Measurements from ENCODE around the gene AASDH. TPM values are rescaled to one million over a fixed set of nuclear protein-coding genes. Genes with fewer than 3 reads are reported as not detected.

Gene AASDH
- total and polyA plus RNA-seq, 2 of the 13 experiments (the other 11 are each of a cell fraction or from before 2014, with no cell fraction given): 12.6 to 14.1 TPM

GRCh38 chr4:56434599-56435139, 47.4 kb upstream of the AASDH start (continued):
- no peak for TF ChIP-seq FOXP4 (CRISPR knock-in tag; IDR thresholded peaks at IDR 0.05)
- peak; percentile 7; the same call in 1 of the 2 replicates for TF ChIP-seq HDAC2 (CRISPR knock-in tag; IDR thresholded peaks at IDR 0.05)
- no peak for TF ChIP-seq ZNF431 (CRISPR knock-in tag; IDR thresholded peaks at IDR 0.05; ENCODE audit: borderline replicate concordance, low read depth)
- TF ChIP-seq RAD51 (IDR thresholded peaks at IDR 0.05; ENCODE audit: borderline replicate concordance): no peak
- no peak for TF ChIP-seq ZNF572 (CRISPR knock-in tag; IDR thresholded peaks at IDR 0.05)
- TF ChIP-seq ZNF234 (CRISPR knock-in tag; conservative IDR thresholded peaks at IDR 0.05): no peak
- 0 out of 4 replicates have a peak, but pooled peaks of 1 of the 2 experiments have one; percentile 29 for TF ChIP-seq REST (IDR thresholded peaks at IDR 0.05; ENCODE audit: borderline replicate concordance in 1 of 2, low read depth in 1 of 2, low read length in 2 of 2)
- no peak for TF ChIP-seq SPEN (CRISPR knock-in tag; IDR thresholded peaks at IDR 0.05; ENCODE audit: low read depth)
- 0 out of 2 replicates have a peak, but pooled peaks have one; percentile 7 for TF ChIP-seq ZNF281 (CRISPR knock-in tag; IDR thresholded peaks at IDR 0.05; ENCODE audit: borderline replicate concordance)
- TF ChIP-seq PBX2 (CRISPR knock-in tag; IDR thresholded peaks at IDR 0.05): no peak
- TF ChIP-seq ZNF784 (CRISPR knock-in tag; IDR thresholded peaks at IDR 0.05; ENCODE audit: borderline replicate concordance): no peak
- no peak for TF ChIP-seq ETV5 (CRISPR knock-in tag; IDR thresholded peaks at IDR 0.05; ENCODE audit: borderline replicate concordance)
- TF ChIP-seq ZNF558 (CRISPR knock-in tag; IDR thresholded peaks at IDR 0.05; ENCODE audit: borderline replicate concordance): peak; percentile 32; the same call in 1 of the 2 replicates
- TF ChIP-seq FOXK2 (IDR thresholded peaks at IDR 0.05): no peak
- TF ChIP-seq ZSCAN22 (CRISPR knock-in tag; IDR thresholded peaks at IDR 0.05): no peak
- no peak for TF ChIP-seq GZF1 (CRISPR knock-in tag; IDR thresholded peaks at IDR 0.05)
- TF ChIP-seq ZBTB43 (CRISPR knock-in tag; conservative IDR thresholded peaks at IDR 0.05): no peak
- TF ChIP-seq ZNF17 (CRISPR knock-in tag; IDR thresholded peaks at IDR 0.05): 0 out of 2 replicates have a peak, but pooled peaks have one; percentile 19

Measured in HepG2 (cell line).